Endothelial cell of umbilical vein (primary cell): ENCODE results near the gene FSD1L. TPM values are rescaled to one million over a fixed set of nuclear protein-coding genes. Genes with fewer than 3 reads are reported as not detected.

Experiments
- BruUV-seq: library from RNA; stranded (reverse); fragments of 400-500 nt; replicated peaks from 2 replicates; lab custom pipeline; 2021; lab: Mats Ljungman, UMichigan
- CTCF ChIA-PET: fragments of 300-600, 350-600 bp; sonication (Branson Sonifier 250); formaldehyde crosslinking; loops from one replicate; lab custom pipeline; 2021; ENCODE audit warnings: antibody characterized with exemption, inconsistent platforms; lab: Charles Lee
- POLR2A ChIA-PET: fragments of 300-600, 350-600 bp; sonication (Branson Sonifier 250); formaldehyde crosslinking; loops from one replicate; lab custom pipeline; 2021; ENCODE audit warnings: antibody characterized with exemption, inconsistent platforms; lab: Charles Lee
- DNase-seq: peaks from one replicate; pipeline ENCODE4 v3.0.0-alpha.2; 2011; ENCODE audit warnings: low read depth, low spot score
- FAIRE-seq: peaks from 2 replicates; lab custom pipeline; 2011; peaks lifted over from hg19 to GRCh38; lab: Jason Lieb, UNC
- H2AFZ ChIP-seq: 2 replicates; pipeline ENCODE4 v1.6.0; 2012; ENCODE audit warnings: low read depth, low read length, control low read depth, inconsistent platforms
- H3K27ac ChIP-seq: 2 replicates; pipeline ENCODE4 v1.5.1; 2011; ENCODE audit warnings: low read depth, mild to moderate bottlenecking, control low read depth, low read length, moderate library complexity; ENCODE audit not compliant: insufficient read depth
- H3K27me3 ChIP-seq, 2 experiments: 2 replicates each; pipeline versions ENCODE4 v1.6.0 to v1.6.1; 2011; ENCODE audit warnings: low read length in 2 of 2, mixed read lengths in 1 of 2; ENCODE audit not compliant: control insufficient read depth in 2 of 2, insufficient read depth in 2 of 2
- H3K36me3 ChIP-seq, 2 experiments: 2 replicates in 1 of 2; 3 replicates in 1 of 2; pipeline ENCODE4 v1.5.1; 2011; ENCODE audit warnings: low read length in 2 of 2, mild to moderate bottlenecking in 1 of 2, moderate library complexity in 1 of 2; ENCODE audit not compliant: control insufficient read depth in 2 of 2, insufficient read depth in 2 of 2; ENCODE audit errors: extremely low read depth in 1 of 2
- H3K4me1 ChIP-seq: 3 replicates; pipeline ENCODE4 v1.5.1; 2011; ENCODE audit warnings: mild to moderate bottlenecking, low read length; ENCODE audit not compliant: control insufficient read depth, insufficient read depth; ENCODE audit errors: extremely low read depth
- H3K4me2 ChIP-seq: 2 replicates; pipeline ENCODE4 v1.6.1; 2011; ENCODE audit warnings: low read length, control low read depth, mixed read lengths; ENCODE audit not compliant: insufficient read depth
- H3K4me3 ChIP-seq, 3 experiments: fragments of 200-600 bp in 1 of 3; sonication (generic), shearing (Covaris generic) in 1 of 3; replicated peaks in 1 of 3; 2 replicates each; pipeline ENCODE4 v1.5.1; 2011 to 2016; ENCODE audit warnings: control low read depth in 3 of 3, low read length in 3 of 3, mild to moderate bottlenecking in 2 of 3, inconsistent platforms in 1 of 3, low read depth in 1 of 3, moderate library complexity in 1 of 3; ENCODE audit not compliant: insufficient read depth in 1 of 3
- H3K79me2 ChIP-seq: 2 replicates; pipeline ENCODE4 v1.6.0; 2012; ENCODE audit warnings: low read length, inconsistent platforms; ENCODE audit not compliant: control insufficient read depth, insufficient read depth
- H3K9ac ChIP-seq: replicated peaks from 2 replicates; pipeline ENCODE3; 2011; ENCODE audit warnings: low read length, control low read depth; ENCODE audit not compliant: insufficient read depth; ENCODE audit errors: extremely low read depth
- H3K9me1 ChIP-seq: replicated peaks from 3 replicates; pipeline ENCODE4 v1.6.0; 2011; ENCODE audit warnings: mild to moderate bottlenecking, low read length; ENCODE audit not compliant: control insufficient read depth, insufficient read depth; ENCODE audit errors: extremely low read depth
- H3K9me3 ChIP-seq: replicated peaks from 2 replicates; pipeline ENCODE4 v1.5.1; 2012; ENCODE audit warnings: low read length, inconsistent platforms; ENCODE audit not compliant: control insufficient read depth, insufficient read depth
- H4K20me1 ChIP-seq: replicated peaks from 2 replicates; pipeline ENCODE3; 2011; ENCODE audit warnings: mild to moderate bottlenecking, low read length; ENCODE audit not compliant: control insufficient read depth, insufficient read depth; ENCODE audit errors: extremely low read depth
- EZH2 ChIP-seq: IDR thresholded peaks from 2 replicates; pipeline ENCODE4 v1.6.1; 2012; ENCODE audit warnings: borderline replicate concordance, low read depth, mild to moderate bottlenecking, moderate library complexity, low read length, inconsistent platforms; ENCODE audit not compliant: severe bottlenecking
- FOS ChIP-seq: IDR thresholded peaks from 2 replicates; pipeline ENCODE4 v1.6.1; 2011; ENCODE audit warnings: mild to moderate bottlenecking, low read length, moderate library complexity, borderline replicate concordance; ENCODE audit not compliant: insufficient read depth
- GATA2 ChIP-seq: IDR thresholded peaks from 2 replicates; pipeline ENCODE4 v1.7.0; 2011; ENCODE audit warnings: low read depth, mild to moderate bottlenecking, moderate library complexity, mixed read lengths, low read length; ENCODE audit not compliant: insufficient read length, insufficient read depth
- JUN ChIP-seq: IDR thresholded peaks from 2 replicates; pipeline ENCODE4 v1.6.1; 2011; ENCODE audit warnings: borderline replicate concordance, low read depth; ENCODE audit not compliant: insufficient read length, insufficient read depth
- MYC ChIP-seq: IDR thresholded peaks from one replicate; pipeline ENCODE4 v1.6.1; 2011; ENCODE audit warnings: mild to moderate bottlenecking, low read depth, low read length
- POLR2A ChIP-seq: IDR thresholded peaks from 2 replicates; pipeline ENCODE4 v1.6.1; 2012; ENCODE audit warnings: low read depth, mild to moderate bottlenecking, control low read depth, low read length
- POLR2AphosphoS5 ChIP-seq: IDR thresholded peaks from 2 replicates; pipeline ENCODE4 v1.6.1; 2012; ENCODE audit warnings: low read depth, mild to moderate bottlenecking, control low read depth, low read length, moderate library complexity; ENCODE audit not compliant: insufficient read depth
- dilution Hi-C: fragments of 300-500 bp; cut with MboI; formaldehyde crosslinking; loops from one replicate; pipeline ENCODE4 v1.15.0; 2019; ENCODE audit warnings: low sequenced_read_pairs; ENCODE audit not compliant: extremely low pct_ligation_motif_present
- intact Hi-C: fragments of 100-400 bp; cut with micrococcal nuclease; formaldehyde crosslinking; loops from one replicate; pipeline ENCODE4 v1.10.0; 2022
- polyA plus RNA-seq, 4 experiments: library from polyadenylated mRNA; depleted of rRNA in 3 of 4; stranded (reverse) in 3 of 4; unstranded in 1 of 4; fragments of >200 nt; gene quantifications; 2 replicates each; pipeline versions ENCODE4 v1.2.1 to v1.2.3, GENCODE V29; 2011 to 2012; ENCODE audit warnings: missing spikeins in 1 of 4
- total RNA-seq: library from RNA; stranded (reverse); gene quantifications from 2 replicates; pipeline ENCODE4 v1.2.3, GENCODE V29; 2021
- TF ChIP-seq, protein P1 (sequence below): IDR thresholded peaks from 2 replicates; pipeline ENCODE4 v1.6.1; 2011; ENCODE audit not compliant: insufficient read depth, insufficient read length
- TF ChIP-seq, protein P2 (sequence below), 2 donors: IDR thresholded peaks; 1 replicate in 1 of 2; 2 replicates in 1 of 2; pipeline ENCODE4 v1.5.1; 2011; ENCODE audit warnings: low read length in 2 of 2, mild to moderate bottlenecking in 2 of 2, moderate library complexity in 2 of 2, control low read depth in 1 of 2, inconsistent platforms in 1 of 2, low read depth in 1 of 2; ENCODE audit not compliant: insufficient read depth in 1 of 2; ENCODE audit errors: extremely low read depth in 1 of 2

Gene FSD1L
- total and polyA plus RNA-seq, 2 donors (not counting 3 experiments of a cell fraction or from before 2014, with no cell fraction given) = 0.69 to 8.5 TPM

DNA sequence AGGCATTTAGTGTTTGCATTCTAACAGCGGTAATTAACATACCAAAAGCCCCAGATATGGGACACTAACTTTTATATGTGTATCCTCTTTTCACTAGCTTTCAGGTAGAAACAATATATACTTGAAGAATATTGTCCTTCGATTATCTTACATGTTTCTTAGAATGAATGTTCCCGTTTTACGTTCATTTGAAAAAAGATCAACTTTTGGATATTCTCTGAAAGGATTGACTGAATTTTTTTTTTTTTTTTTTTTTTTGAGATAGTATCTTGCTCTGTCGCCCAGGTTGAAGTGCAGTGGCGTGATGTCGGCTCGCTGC lies 32.2 kb upstream of the FSD1L start:
- no peaks in the 10 kb centered on the region for H3K9me1 ChIP-seq
- ChIA-PET CTCF (interaction anchor here (0.7 to 3.7 kb wide), 4 partner anchors 135 to 635 kb away, joined by 3 to 20 read pairs (median 6); no protein-coding TSS in a partner anchor), POLR2A (no interaction called here)
- H3K4me2 ChIP-seq = no peak overlapping the region
- H3K9ac ChIP-seq = no peak overlapping the region
- no peak overlapping the region for H3K27ac ChIP-seq
- FAIRE-seq = no peak
- no TSS peak for BruUV-seq
- dilution Hi-C loops (no loop called here), intact Hi-C loops (loop anchor here (1.0 kb wide), 8 partner anchors 227 to 667 kb away; no protein-coding TSS in a partner anchor)
- no peak overlapping the region for H2AFZ ChIP-seq
- TF ChIP-seq, protein P1, sequence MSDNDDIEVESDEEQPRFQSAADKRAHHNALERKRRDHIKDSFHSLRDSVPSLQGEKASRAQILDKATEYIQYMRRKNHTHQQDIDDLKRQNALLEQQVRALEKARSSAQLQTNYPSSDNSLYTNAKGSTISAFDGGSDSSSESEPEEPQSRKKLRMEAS = no peak
- TF ChIP-seq JUN (no peak), GATA2 (no peak)
- H3K4me1 ChIP-seq = no peaks in the 10 kb centered on the region
- no peaks in the 10 kb centered on the region for H3K27me3 ChIP-seq
- no peaks in the 10 kb centered on the region for H4K20me1 ChIP-seq
- DNase-seq = no peak
- no peak overlapping the region for H3K4me3 ChIP-seq
- no peaks in the 10 kb centered on the region for H3K36me3 ChIP-seq
- H3K79me2 ChIP-seq = no peaks in the 10 kb centered on the region
- no peaks in the 10 kb centered on the region for H3K9me3 ChIP-seq

DNA sequence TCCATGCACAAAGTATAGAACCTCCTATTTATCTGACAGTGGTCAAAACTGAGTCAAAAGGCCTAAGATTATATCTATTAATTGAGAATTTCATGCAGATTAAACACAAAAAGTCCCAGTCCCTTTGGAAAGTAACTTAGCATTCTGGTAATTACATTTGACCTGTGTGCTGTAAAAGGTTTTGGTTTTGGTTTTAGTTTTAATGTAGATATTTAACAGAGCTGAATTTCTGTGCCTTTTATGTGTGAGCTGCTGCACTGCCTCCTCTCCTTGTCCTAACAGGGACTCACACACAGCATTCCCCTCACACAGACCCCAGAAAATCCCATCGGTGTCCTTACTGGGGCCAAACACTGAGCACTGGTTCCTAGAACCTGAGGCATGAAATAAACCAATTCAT lies 31.0 kb upstream of the FSD1L start:
- no peaks in the 10 kb centered on the region for H3K4me1 ChIP-seq
- CTCF ChIA-PET = interaction anchor here (1.1 to 1.6 kb wide), 5 partner anchors 258 to 636 kb away, joined by 3 to 9 read pairs (median 4); no protein-coding TSS in a partner anchor
- H3K4me2 ChIP-seq = no peak overlapping the region
- no peak overlapping the region for H3K4me3 ChIP-seq
- H3K79me2 ChIP-seq = no peaks in the 10 kb centered on the region
- dilution Hi-C loops (no loop called here), intact Hi-C loops (no loop called here)
- POLR2A ChIA-PET = no interaction called here
- H3K9me3 ChIP-seq = no peaks in the 10 kb centered on the region
- no peak overlapping the region for H2AFZ ChIP-seq
- H3K27me3 ChIP-seq = no peaks in the 10 kb centered on the region
- H3K36me3 ChIP-seq = no peaks in the 10 kb centered on the region
- no peak for DNase-seq
- no peak overlapping the region for H3K9ac ChIP-seq
- H4K20me1 ChIP-seq = no peaks in the 10 kb centered on the region
- no peak for FAIRE-seq
- H3K27ac ChIP-seq = no peak overlapping the region
- no peaks in the 10 kb centered on the region for H3K9me1 ChIP-seq
- TF ChIP-seq, protein P2, sequence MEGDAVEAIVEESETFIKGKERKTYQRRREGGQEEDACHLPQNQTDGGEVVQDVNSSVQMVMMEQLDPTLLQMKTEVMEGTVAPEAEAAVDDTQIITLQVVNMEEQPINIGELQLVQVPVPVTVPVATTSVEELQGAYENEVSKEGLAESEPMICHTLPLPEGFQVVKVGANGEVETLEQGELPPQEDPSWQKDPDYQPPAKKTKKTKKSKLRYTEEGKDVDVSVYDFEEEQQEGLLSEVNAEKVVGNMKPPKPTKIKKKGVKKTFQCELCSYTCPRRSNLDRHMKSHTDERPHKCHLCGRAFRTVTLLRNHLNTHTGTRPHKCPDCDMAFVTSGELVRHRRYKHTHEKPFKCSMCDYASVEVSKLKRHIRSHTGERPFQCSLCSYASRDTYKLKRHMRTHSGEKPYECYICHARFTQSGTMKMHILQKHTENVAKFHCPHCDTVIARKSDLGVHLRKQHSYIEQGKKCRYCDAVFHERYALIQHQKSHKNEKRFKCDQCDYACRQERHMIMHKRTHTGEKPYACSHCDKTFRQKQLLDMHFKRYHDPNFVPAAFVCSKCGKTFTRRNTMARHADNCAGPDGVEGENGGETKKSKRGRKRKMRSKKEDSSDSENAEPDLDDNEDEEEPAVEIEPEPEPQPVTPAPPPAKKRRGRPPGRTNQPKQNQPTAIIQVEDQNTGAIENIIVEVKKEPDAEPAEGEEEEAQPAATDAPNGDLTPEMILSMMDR (IDR thresholded peaks at IDR 0.05; ENCODE audit: extremely low read depth in 1 of 2, insufficient read depth in 1 of 2, low read depth in 1 of 2, low read length in 2 of 2) = no peak
- TF ChIP-seq POLR2A (no peak), FOS (no peak), EZH2 (no peak), GATA2 (no peak), MYC (no peak), POLR2AphosphoS5 (no peak), JUN (no peak)
- TF ChIP-seq, protein P1 = no peak
- no TSS peak for BruUV-seq
